SH-SY5Y (cell line): ENCODE measurements around the gene SLC32A1.

ENCODE experiments used
- GATA2 ChIP-seq: IDR thresholded peaks from 2 replicates; pipeline ENCODE4 v1.6.1; 2011; ENCODE audit warnings: mild to moderate bottlenecking, low read depth, low read length
- GATA3 ChIP-seq: IDR thresholded peaks from 2 replicates; pipeline ENCODE4 v1.6.1; 2011; ENCODE audit warnings: low read depth, mild to moderate bottlenecking, low read length, moderate library complexity

DNA sequence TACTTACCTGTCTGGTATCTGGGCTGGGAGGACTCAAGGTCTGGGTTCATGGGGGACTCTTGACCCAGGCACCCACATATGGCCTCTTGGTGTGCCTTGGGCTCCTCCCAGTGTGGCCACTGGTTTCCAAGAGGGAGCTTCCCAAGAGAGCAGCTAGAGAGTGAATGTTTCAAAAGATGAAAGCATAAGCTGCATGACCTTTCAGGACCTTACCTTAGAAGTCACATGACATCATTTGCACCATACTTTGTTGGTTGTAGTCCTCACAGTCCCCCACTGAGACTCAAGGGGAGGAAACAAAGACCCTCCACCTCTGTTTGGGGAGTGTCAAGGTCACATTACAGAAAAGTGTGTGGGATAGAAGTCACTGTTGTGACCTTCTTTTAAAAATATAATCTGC, 37.9 kb downstream of the SLC32A1 start:
- no peak for TF ChIP-seq GATA3
- TF ChIP-seq GATA2: no peak
